Activated naive CD4-positive, alpha-beta T cell treated with anti-CD3 and anti-CD28 coated beads, Interleukin-2, amount 10 ng/mL, durations not matched to agents 7 days and 5 days (primary cell): ENCODE results near the gene HS6ST3.
A peak's percentile ranks its signal among the peaks of the same experiment; 100 is the strongest.
"Not testable (repeated sequence)": the region's sequence is repeated elsewhere in the genome, so short reads cannot be mapped to it uniquely, and the experiment has no call there.

Experiments
- CTCF ChIA-PET: fragments of 350-600 bp; sonication (Branson Sonifier 250); formaldehyde crosslinking; loops from one replicate; lab custom pipeline; 2021; ENCODE audit warnings: antibody characterized with exemption; lab: Charles Lee
- DNase-seq: peaks from one replicate; pipeline ENCODE4 v3.0.0-alpha.2; 2020
- H3K27ac Mint-ChIP-seq: one replicate; pipeline ENCODE4 v1.8.0; 2021; ENCODE audit warnings: mild to moderate bottlenecking, moderate library complexity, mixed read lengths
- H3K27me3 Mint-ChIP-seq: one replicate; pipeline ENCODE4 v1.8.0; 2021; ENCODE audit warnings: mild to moderate bottlenecking, mixed read lengths
- H3K36me3 Mint-ChIP-seq: one replicate; pipeline ENCODE4 v1.8.0; 2021; ENCODE audit warnings: mixed read lengths
- H3K4me1 Mint-ChIP-seq: one replicate; pipeline ENCODE4 v1.8.0; 2021; ENCODE audit warnings: mixed read lengths
- H3K4me3 Mint-ChIP-seq: one replicate; pipeline ENCODE4 v1.8.0; 2021; ENCODE audit warnings: mild to moderate bottlenecking, moderate library complexity, mixed read lengths
- H3K9me3 Mint-ChIP-seq: one replicate; pipeline ENCODE4 v1.8.0; 2021; ENCODE audit warnings: mixed read lengths

Gene HS6ST3

GRCh38 chr13:96080676-96081075, 9.2 kb upstream of the HS6ST3 start:
- Mint-ChIP-seq H3K27me3 (no peaks in the 10 kb centered on the region), H3K4me1 (no peaks in the 10 kb centered on the region), H3K27ac (no peak overlapping the region), H3K36me3 (no peaks in the 10 kb centered on the region), H3K9me3 (no peaks in the 10 kb centered on the region), H3K4me3 (no peak overlapping the region)
- CTCF ChIA-PET: no interaction called here
- no peak for DNase-seq

- Mint-ChIP-seq H3K4me3 (no peak overlapping the region), H3K27ac (no peak overlapping the region)
- CTCF ChIA-PET: no interaction called here
Measured at GRCh38 chr13:96081888-96082287, 8.0 kb upstream of the HS6ST3 start.

DNA sequence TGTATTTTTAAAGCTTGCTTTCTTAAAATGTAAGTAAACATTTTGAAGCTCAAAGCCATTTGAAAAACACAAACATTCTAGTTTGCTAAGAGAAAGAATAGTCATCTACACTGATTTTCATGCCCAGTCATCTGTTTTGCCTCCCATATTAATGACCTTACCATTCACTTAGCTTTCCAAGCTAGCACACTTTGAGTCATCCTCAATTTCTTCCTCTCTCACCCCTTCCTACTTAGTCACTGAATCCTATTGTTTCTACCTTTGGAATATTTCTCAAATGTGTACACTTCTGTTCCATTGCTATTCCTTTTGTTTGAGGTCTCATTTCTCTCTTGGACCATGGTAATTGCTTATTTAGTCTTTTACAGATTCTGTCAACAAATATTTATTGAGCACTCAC, 7.3 kb upstream of the HS6ST3 start:
- CTCF ChIA-PET: no interaction called here
- H3K9me3 Mint-ChIP-seq: no peaks in the 10 kb centered on the region
- no peak for DNase-seq
- no peaks in the 10 kb centered on the region for H3K4me1 Mint-ChIP-seq
- no peaks in the 10 kb centered on the region for H3K27me3 Mint-ChIP-seq
- H3K36me3 Mint-ChIP-seq: no peaks in the 10 kb centered on the region
- H3K4me3 Mint-ChIP-seq: no peak overlapping the region
- no peak overlapping the region for H3K27ac Mint-ChIP-seq

More at GRCh38 chr13:96081888-96082287, 8.0 kb upstream of the HS6ST3 start:
- DNase-seq: no peak
- Mint-ChIP-seq H3K4me1 (no peaks in the 10 kb centered on the region), H3K36me3 (no peaks in the 10 kb centered on the region), H3K9me3 (no peaks in the 10 kb centered on the region), H3K27me3 (no peaks in the 10 kb centered on the region)

GRCh38 chr13:96086736-96087135, 3.2 kb upstream of the HS6ST3 start:
- Mint-ChIP-seq H3K27ac (no peak overlapping the region), H3K9me3 (no peaks in the 10 kb centered on the region), H3K4me1 (peaks cover 4% of the 10 kb centered on the region), H3K36me3 (peaks cover 1% of the 10 kb centered on the region), H3K4me3 (no peak overlapping the region), H3K27me3 (peaks cover 25% of the 10 kb centered on the region)
- CTCF ChIA-PET: no interaction called here
- DNase-seq: no peak

DNA sequence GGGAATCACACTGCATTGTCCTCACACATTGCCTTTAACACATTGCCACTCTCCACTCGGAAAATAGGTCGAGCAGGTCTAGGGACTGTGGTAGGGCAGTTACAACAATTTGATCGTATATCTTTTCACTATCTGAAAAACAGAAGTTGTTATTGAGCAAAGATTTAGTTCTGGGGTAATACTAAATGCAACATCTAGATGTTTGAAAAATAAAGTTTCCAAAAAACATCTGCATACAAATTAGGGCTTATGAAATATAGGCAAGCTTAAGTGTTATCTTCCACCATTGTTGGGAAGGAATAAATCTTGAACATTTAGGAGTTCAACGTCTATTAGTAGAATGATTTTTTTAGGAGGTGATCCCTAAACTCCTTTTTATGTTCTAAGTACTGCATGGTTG, 768 bp upstream of the HS6ST3 start:
- H3K9me3 Mint-ChIP-seq: no peaks in the 10 kb centered on the region
- peak overlapping the region; percentile 52 for H3K27ac Mint-ChIP-seq
- CTCF ChIA-PET: no interaction called here
- DNase-seq: no peak
- H3K4me1 Mint-ChIP-seq: peaks cover 4% of the 10 kb centered on the region
- H3K27me3 Mint-ChIP-seq: peaks cover 39% of the 10 kb centered on the region
- H3K4me3 Mint-ChIP-seq: no peak overlapping the region
- peaks cover 2% of the 10 kb centered on the region for H3K36me3 Mint-ChIP-seq

DNA sequence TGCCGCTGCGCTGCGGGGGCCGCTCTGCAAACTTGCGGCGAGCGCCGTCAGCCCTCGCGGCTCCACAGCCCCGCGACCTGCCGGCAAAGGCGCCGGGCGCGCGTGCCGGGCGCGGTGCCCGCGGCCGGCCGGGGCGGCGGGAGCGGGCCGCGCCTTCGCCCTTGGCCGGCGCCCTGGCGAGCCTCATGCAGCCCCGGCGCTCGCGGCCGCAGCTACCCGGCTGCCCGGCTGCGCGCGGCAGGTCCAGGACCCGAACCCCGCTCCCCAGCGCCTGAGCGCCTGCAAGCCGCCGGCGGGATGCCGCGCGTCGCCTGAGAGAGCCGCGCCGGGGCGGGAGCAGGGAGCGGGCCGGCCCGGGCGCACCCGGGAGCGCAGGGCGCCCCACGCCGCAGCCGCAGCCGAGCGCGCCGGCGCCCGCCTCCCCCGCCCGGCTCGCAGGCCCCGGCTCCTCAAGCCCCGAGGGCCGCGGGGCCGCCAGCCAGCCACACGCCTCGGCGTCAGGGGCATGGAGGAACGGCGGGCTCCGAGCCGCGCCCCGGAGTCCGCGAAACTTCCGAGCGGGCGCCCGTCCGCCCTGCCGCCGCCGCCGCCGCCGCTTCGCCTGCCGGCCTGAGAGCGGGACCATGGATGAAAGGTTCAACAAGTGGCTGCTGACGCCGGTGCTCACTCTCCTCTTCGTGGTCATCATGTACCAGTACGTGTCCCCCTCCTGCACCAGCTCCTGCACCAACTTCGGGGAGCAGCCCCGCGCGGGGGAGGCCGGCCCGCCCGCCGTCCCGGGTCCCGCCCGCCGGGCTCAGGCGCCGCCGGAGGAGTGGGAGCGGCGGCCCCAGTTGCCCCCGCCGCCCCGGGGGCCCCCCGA, 564 bp downstream of the HS6ST3 start:
- H3K4me3 Mint-ChIP-seq: no peak overlapping the region
- CTCF ChIA-PET: no interaction called here
- H3K4me1 Mint-ChIP-seq: peaks cover 4% of the 10 kb centered on the region
- peaks cover 2% of the 10 kb centered on the region for H3K36me3 Mint-ChIP-seq
- H3K9me3 Mint-ChIP-seq: no peaks in the 10 kb centered on the region
- peaks cover 39% of the 10 kb centered on the region for H3K27me3 Mint-ChIP-seq
- peak; percentile 22 for DNase-seq
- H3K27ac Mint-ChIP-seq: no peak overlapping the region

DNA sequence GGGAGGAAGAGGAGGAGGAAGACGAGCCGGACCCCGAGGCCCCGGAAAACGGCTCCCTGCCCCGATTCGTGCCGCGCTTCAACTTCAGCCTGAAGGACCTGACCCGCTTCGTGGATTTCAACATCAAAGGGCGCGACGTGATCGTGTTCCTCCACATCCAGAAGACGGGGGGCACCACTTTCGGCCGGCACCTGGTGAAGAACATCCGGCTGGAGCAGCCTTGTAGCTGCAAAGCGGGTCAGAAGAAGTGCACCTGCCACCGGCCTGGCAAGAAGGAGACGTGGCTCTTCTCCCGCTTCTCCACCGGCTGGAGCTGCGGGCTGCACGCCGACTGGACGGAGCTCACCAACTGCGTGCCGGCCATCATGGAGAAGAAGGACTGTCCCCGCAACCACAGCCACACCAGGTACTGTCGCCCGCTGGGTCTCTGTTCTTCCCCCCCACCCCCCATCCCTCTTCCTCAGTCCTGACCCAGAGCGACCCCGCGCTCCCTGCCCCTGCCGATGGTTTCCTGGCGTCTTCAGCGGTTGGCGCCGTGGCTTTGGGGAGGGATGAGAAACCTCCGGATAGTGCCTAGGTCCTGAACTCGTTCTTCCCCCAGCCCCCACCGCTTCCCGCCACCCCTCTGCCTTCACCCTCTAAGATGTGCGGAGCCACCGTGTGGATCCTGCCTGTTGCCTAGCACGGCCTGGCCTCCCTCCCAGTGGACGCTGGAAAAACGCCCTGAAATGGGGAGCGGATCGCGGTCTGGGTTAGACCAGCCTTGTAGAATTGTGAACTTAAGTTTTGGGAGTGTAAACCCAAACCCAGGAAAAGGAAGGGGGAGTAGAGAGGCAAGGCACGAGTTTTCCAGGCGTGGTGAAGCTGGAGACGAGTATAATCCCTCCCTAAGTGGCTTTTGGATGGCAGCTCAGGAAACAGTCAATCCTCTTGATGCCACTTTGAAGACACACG, 1.5 kb downstream of the HS6ST3 start:
- Mint-ChIP-seq H3K27me3 (peaks cover 39% of the 10 kb centered on the region), H3K4me1 (peaks cover 4% of the 10 kb centered on the region), H3K27ac (no peak overlapping the region), H3K9me3 (no peaks in the 10 kb centered on the region), H3K36me3 (peaks cover 2% of the 10 kb centered on the region), H3K4me3 (no peak overlapping the region)
- no peak for DNase-seq
- CTCF ChIA-PET: no interaction called here

- H3K4me3 Mint-ChIP-seq: no peak overlapping the region
- H3K4me1 Mint-ChIP-seq: peaks cover 4% of the 10 kb centered on the region
- H3K27ac Mint-ChIP-seq: no peak overlapping the region
- H3K36me3 Mint-ChIP-seq: peaks cover 2% of the 10 kb centered on the region
- no peaks in the 10 kb centered on the region for H3K9me3 Mint-ChIP-seq
- CTCF ChIA-PET: no interaction called here
- H3K27me3 Mint-ChIP-seq: peaks cover 38% of the 10 kb centered on the region
- DNase-seq: no peak
Measured at GRCh38 chr13:96093296-96094006, 3.5 kb downstream of the HS6ST3 start.

DNA sequence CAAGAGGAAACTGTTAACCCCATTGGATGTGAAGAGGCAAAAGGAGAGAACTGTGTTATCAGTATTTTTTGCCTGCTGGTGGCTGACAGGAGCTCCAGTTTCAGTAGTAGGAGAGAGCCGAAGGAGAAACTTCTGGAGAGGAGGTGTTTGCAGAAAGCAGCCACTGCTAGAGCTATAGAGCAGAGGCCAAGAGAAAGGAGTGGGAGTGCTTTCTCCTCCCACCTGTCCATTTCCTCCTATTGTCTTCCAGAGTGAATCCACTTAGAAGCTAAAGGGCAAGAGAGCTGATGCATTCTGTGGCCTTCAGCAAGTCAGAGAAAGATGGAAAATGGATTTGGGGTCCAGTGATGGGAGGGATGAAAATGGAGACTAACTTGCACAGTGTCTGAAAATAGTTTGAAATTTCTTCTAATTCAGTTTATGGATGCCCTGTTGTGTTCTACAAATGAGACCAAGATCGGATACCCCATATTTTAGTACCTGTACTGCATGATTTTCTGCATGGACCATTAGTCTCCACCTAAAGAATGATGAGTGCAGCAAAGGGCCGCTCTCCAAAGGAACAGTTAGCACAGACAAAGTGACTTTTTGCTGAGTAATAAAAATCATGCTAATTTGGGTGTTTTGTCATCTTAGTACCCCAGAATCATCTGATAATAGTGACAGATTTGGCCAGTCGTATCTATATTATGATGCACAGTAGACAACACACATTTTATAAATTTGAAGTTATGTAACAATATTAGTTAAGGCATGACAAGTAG, 10.7 kb downstream of the HS6ST3 start:
- H3K4me1 Mint-ChIP-seq: no peaks in the 10 kb centered on the region
- H3K27me3 Mint-ChIP-seq: no peaks in the 10 kb centered on the region
- DNase-seq: no peak
- H3K9me3 Mint-ChIP-seq: no peaks in the 10 kb centered on the region
- H3K27ac Mint-ChIP-seq: no peak overlapping the region
- H3K4me3 Mint-ChIP-seq: no peak overlapping the region
- no peaks in the 10 kb centered on the region for H3K36me3 Mint-ChIP-seq
- CTCF ChIA-PET: no interaction called here

GRCh38 chr13:96104516-96104915, 14.6 kb downstream of the HS6ST3 start:
- H3K4me1 Mint-ChIP-seq: no peaks in the 10 kb centered on the region
- H3K27me3 Mint-ChIP-seq: no peaks in the 10 kb centered on the region
- H3K9me3 Mint-ChIP-seq: peaks cover 9% of the 10 kb centered on the region
- CTCF ChIA-PET: no interaction called here
- no peak for DNase-seq
- H3K4me3 Mint-ChIP-seq: no peak overlapping the region
- no peaks in the 10 kb centered on the region for H3K36me3 Mint-ChIP-seq
- no peak overlapping the region for H3K27ac Mint-ChIP-seq

- H3K4me1 Mint-ChIP-seq, H3K27me3 Mint-ChIP-seq, H3K36me3 Mint-ChIP-seq, H3K27ac Mint-ChIP-seq, DNase-seq, H3K9me3 Mint-ChIP-seq, CTCF ChIA-PET, H3K4me3 Mint-ChIP-seq: not testable (repeated sequence)
Measured at GRCh38 chr13:96108072-96108471, 18.2 kb downstream of the HS6ST3 start.

DNA sequence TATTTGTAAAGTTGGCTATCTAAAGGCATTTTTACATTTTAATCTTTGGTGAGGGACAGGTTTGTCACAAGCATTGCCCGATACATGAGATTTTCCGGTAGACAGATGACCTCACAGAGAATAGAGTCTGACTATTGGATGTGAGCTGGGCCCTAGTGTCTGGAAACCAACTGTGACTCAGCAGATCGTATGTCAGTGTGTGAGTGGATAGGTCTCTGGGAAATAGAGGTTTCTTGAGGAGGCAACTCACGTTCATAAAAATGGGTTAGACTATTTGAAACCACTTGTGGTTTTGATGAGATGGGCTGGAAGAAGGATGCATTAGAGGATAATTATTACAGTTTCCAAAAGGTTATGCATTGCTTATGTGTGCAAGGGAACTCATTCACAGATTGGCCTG, 19.2 kb downstream of the HS6ST3 start:
- DNase-seq: no peak
- Mint-ChIP-seq H3K4me3 (no peak overlapping the region), H3K36me3 (no peaks in the 10 kb centered on the region), H3K27ac (no peak overlapping the region), H3K9me3 (peaks cover 9% of the 10 kb centered on the region), H3K27me3 (no peaks in the 10 kb centered on the region), H3K4me1 (no peaks in the 10 kb centered on the region)
- CTCF ChIA-PET: no interaction called here

DNA sequence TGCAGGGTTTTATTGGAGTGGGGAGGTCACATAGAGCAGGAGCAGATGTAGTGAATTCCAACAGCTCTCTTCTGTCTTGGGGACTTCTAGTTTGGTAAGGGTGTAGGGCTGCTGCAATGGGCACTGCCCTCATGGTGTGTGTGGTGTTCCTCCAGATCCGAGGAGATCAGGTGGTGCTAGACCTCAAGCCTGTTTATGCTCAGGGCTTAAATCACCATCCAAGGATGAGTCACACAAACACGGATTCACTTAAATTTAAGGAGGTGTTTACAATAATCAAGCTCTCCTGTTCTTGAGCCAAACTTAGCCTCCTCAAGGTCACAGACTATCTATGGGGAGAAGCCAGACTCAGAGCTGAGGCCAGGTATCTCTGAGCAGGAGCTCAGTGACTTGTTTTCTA, 23.0 kb downstream of the HS6ST3 start:
- H3K36me3 Mint-ChIP-seq: no peaks in the 10 kb centered on the region
- H3K4me1 Mint-ChIP-seq: no peaks in the 10 kb centered on the region
- no peaks in the 10 kb centered on the region for H3K9me3 Mint-ChIP-seq
- no peak for DNase-seq
- no peak overlapping the region for H3K27ac Mint-ChIP-seq
- CTCF ChIA-PET: no interaction called here
- H3K4me3 Mint-ChIP-seq: no peak overlapping the region
- H3K27me3 Mint-ChIP-seq: no peaks in the 10 kb centered on the region

- CTCF ChIA-PET, H3K4me1 Mint-ChIP-seq, H3K36me3 Mint-ChIP-seq, H3K27me3 Mint-ChIP-seq, H3K9me3 Mint-ChIP-seq, H3K27ac Mint-ChIP-seq, DNase-seq, H3K4me3 Mint-ChIP-seq: not testable (repeated sequence)
Measured at GRCh38 chr13:96115368-96115767, 25.5 kb downstream of the HS6ST3 start.
